GM21723 (cell line): ENCODE data around the gene CORO1C.
"Not testable (repeated sequence)": the region's sequence is repeated elsewhere in the genome, so short reads cannot be mapped to it uniquely, and the experiment has no call there.

ENCODE experiments used
- ATAC-seq: cut with Tn5 transposase; IDR thresholded peaks from one replicate; pipeline ENCODE4 v1.9.1; 2021; ENCODE audit warnings: mild to moderate bottlenecking, moderate library complexity; ENCODE audit not compliant: unreplicated experiment

CORO1C gene

DNA sequence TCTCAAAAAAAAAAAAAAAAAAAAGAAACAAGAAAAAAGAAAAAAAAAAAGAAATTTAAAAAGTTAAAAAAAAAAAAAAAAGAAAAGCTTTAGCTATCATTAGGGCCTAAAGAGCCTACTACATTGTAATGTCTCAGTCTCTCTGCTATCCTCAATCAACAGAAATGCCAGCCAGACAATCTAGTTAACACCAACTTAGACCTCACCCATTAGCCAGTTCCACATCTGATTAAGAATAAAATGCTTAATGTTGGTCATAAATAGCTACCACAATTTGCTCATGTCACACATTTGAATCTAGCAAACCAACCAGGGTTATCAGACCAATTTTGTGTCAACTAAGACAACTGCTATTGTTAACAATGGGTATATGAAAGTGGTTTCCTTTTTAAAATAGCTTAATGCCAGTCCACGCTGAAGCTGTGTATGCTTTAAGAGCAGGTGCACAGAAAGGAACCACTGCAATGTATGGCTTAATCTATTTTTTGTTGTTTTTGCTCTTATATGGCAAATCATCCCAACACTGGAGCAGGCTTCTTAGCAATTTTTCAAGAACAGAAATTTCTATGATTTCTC is 52.1 kb downstream of the CORO1C start:
- ATAC-seq, result no peak

- ATAC-seq, result no peak
Observed at GRCh38 chr12:108678104-108678730, 53.1 kb downstream of the CORO1C start.

DNA sequence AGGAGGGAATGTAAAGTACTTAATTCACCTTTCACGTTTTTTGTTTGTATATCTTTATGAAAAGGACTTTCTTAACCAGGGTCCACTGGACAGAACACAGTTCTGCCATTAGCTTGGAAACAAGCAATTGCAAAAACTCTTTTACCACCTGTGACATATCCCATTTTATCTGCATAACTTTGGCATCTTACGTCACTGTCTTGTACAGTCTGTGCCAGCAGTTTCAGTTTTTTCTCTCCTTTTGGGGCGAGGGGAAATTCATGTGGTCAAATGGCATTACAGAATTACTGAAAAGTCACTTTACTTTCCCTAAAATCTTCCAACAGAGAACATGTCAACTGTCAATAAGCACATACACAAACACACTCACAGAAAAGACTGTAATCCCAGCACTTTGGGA is 53.9 kb downstream of the CORO1C start:
- no peak for ATAC-seq

- ATAC-seq, result no peak
Observed at GRCh38 chr12:108676707-108677106, 54.6 kb downstream of the CORO1C start.

- ATAC-seq, result no peak
Observed at GRCh38 chr12:108675792-108676191, 55.5 kb downstream of the CORO1C start.

GRCh38 chr12:108672054-108672453 is 59.3 kb downstream of the CORO1C start:
- ATAC-seq, result no peak

DNA sequence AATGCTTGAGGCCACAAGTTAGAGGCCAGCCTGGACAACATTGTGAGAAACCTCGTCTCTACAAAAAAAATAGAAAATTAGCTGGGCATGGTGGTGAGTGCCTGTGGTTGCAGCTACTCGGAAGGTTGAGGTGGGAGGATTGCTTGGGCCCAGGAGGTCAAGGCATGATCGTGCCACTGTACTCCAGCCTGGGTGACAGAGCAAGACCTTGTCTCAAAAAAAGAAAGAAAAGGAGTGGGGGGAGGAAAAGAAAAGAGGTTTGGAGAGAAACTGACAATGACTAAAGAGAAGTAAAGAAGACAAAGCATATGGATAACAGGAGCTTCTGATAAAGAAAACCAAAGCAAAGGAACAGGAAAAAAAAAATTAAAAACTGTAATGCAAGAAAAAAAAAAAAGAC is 60.2 kb downstream of the CORO1C start:
- ATAC-seq, result no peak

GRCh38 chr12:108670066-108670631 is 61.2 kb downstream of the CORO1C start:
- no peak for ATAC-seq

DNA sequence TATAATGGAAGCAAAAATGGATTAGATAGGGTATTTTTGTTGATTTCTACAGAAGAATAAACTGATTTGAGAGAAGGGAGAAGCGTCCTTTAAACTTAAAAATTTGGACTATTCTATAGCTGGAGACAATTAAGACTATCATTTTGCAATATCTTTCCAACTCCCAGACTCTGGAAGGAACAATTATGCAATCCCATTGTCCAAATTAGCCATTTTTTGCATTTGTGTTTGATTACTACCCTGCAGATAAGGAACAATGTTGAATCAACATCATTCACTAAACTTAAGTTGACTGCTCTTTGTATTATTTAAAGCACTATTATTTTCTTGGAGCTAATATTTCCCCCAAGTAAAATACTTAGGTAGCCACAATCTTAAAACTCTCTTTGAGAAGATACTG is 62.8 kb downstream of the CORO1C start:
- ATAC-seq, result no peak

DNA sequence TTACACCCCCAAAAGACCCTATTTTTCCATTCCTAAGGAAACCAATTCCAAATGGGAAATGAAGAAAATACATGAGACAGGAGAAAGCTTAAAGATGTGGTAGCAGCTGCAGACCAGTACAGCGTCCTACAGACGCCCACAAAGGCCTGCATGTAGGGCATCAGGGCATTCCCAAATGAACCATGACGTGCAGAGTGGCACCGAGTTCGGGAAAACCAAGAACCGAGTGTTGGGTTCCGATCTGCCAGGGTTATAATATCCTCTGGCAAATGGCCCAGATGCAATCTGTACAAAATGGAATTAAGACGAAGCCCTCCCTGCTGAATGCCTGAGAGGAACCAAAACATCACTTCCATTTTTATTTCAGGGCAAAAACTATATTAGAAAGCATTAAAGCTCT is 63.3 kb downstream of the CORO1C start:
- no peak for ATAC-seq

GRCh38 chr12:108667349-108667748 is 64.0 kb downstream of the CORO1C start:
- ATAC-seq, result no peak

- no peak for ATAC-seq
Observed at GRCh38 chr12:108666401-108666881, 64.9 kb downstream of the CORO1C start.

DNA sequence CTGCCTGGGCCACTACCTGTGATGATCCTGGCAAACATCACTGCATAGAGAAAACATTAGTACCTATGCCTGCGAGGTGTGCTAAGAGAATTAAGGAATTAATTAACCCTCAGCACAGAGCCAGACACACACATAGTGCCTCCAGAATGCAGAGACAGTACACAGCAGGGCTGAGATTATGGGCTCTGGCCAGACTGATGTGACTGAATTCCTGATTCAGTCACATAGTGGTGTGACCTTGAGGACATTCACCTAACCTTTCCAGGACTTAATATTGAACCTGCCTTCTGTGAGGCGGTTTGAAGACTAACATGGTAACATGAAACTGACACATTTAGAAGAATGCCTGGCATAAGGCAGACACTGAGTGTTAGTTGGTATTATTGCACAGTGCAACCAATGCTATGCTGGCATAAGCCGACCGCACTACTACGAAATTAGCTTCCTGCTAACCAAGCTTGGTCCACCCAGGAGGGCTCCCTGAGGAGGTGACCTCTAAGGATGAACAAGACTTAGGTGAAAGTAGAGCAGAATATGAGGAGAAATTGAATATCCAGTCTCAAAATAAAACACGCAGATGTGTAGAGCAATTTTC is 65.6 kb downstream of the CORO1C start:
- no peak for ATAC-seq

GRCh38 chr12:108664338-108665258 is 66.7 kb downstream of the CORO1C start:
- ATAC-seq, result peak; percentile 72

DNA sequence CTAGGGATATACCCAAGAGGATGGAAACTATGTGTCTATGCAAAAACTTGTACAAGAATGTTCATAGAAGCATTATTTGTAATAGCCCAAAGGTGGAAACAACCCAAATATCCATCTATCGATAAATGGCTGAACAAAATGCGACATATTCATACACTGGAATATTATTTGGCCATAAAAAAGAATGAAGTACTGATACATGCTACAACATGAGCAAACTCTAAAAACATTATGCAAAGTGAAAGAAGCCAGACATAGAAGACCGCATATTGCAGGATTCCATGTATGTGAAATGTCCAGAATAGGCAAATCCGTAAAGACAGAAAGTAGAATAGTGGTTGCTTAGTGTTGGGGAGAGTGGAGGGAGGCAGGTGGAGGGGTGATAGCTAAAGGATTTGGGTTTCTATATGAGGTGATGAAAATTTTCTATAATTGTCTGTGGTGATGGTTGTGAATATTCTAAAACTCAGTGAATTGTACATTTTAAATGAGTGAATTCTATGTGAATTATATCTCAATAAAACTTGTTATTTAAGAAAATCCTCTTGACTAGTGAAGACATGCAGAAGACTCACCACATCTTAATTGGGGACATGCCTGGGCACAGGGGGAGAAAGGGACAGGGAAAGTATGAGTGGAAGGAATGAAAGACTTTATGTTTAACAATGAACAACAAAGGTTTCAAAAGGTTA is 67.8 kb downstream of the CORO1C start:
- no peak for ATAC-seq

DNA sequence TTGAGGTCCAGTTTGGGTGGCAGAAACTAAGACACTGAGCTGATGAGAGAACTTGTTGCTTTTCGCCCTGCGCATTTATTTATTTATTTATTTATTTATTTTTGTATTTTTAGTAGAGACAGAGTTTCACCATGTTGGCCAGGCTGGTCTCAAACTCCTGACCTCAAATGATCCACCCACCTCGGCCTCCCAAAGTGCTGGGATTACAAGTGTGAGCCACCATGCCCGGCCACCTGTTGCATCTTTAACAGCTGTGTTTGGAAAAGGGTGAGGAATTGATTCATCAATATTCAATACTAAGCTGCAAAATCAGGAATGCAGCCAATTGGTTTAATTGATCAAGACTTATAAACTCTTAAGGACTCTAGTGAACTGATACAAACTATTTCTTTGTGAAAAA is 73.2 kb downstream of the CORO1C start:
- ATAC-seq, result not testable (repeated sequence)

DNA sequence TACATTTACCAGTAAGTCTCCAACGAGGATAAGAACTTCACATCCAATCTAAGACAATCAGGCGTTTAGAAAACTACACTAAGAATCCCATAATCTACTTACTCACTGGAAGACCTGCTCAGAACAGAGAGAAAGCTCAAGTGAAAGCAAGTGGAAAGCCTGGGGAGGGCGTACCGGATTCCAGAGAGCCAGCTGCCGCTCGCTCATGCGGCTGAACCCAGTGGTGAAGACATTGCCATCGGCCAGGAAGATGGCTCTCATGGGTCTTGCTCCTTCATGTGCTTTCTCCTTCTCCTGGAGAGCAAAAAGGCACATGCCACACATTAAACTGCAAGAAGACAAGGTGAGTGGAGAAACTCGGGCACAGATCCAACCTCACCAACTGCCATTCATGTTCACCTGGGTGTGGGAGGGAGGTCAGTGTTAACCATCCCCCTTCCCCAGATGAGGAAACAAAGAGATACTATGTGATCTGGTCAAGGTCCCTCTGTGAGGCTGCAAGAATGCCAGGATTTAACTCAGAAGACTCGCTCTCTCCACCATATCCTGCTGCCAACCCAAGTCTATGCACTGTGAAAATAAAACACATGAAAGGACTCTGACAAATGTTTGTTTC is 74.1 kb downstream of the CORO1C start:
- ATAC-seq, result no peak

DNA sequence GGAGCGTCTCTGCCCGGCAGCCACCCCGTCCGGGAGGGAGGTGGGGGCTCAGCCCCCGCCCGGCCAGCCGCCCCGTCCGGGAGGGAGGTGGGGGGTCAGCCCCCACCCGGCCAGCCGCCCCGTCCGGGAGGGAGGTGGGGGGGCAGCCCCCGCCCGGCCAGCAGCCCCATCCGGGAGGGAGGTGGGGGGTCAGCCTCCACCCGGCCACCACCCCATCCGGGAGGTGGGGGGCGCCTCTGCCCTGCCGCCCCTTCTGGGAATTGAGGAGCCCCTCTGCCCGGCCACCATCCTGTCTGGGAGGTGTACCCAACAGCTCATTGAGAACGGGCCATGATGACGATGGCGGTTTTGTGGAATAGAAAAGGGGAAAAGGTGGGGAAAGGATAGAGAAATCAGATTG is 75.1 kb downstream of the CORO1C start:
- ATAC-seq, result not testable (repeated sequence)

DNA sequence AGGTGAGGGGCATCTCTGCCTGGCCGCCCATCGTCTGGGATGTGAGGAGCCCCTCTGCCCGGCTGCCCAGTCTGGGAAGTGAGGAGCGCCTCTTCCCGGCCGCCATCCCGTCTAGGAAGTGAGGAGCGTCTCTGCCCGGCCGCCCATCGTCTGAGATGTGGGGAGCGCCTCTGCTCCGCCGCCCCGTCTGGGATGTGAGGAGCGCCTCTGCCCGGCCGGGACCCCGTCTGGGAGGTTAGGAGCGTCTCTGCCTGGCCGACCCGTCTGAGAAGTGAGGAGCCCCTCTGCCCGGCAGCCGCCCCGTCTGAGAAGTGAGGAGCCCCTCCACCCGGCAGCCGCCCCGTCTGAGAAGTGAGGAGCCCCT is 75.5 kb downstream of the CORO1C start:
- ATAC-seq, result not testable (repeated sequence)

GRCh38 chr12:108654622-108655021 is 76.7 kb downstream of the CORO1C start:
- not testable (repeated sequence) for ATAC-seq
